ENCODE results near the gene KCP.

- TF ChIP-seq CTCF (conservative IDR thresholded peaks at IDR 0.05; ENCODE audit: low read depth in 2 of 2) (peak in 1 of 2 experiments; percentile 26; a peak in 1 of 4 replicates), ZNF114 (CRISPR knock-in tag; IDR thresholded peaks at IDR 0.05) (no peak), EZH2phosphoT487 (IDR thresholded peaks at IDR 0.05; ENCODE audit: unreplicated experiment) (no peak), CREB1 (CRISPR knock-in tag; IDR thresholded peaks at IDR 0.05; ENCODE audit: low read depth) (no peak), POLR2AphosphoS5 (IDR thresholded peaks at IDR 0.05; ENCODE audit: low read depth) (no peak), EZH2 (IDR thresholded peaks at IDR 0.05; ENCODE audit: low read depth, unreplicated experiment) (no peak), STAT1 (IDR thresholded peaks at IDR 0.05; ENCODE audit: unreplicated experiment) (no peak), REST (IDR thresholded peaks at IDR 0.05; ENCODE audit: unreplicated experiment) (no peak)
Observed at GRCh38 chr7:128886391-128887168, 23.9 kb downstream of the KCP start.
